Activated CD4-positive, alpha-beta memory T cell treated with anti-CD3 and anti-CD28 coated beads for 36 hours (primary cell): ENCODE data around the gene KCNE3. TPM values are rescaled to one million over a fixed set of nuclear protein-coding genes. Genes with fewer than 3 reads are reported as not detected.
"Not testable (repeated sequence)": the region's sequence is repeated elsewhere in the genome, so short reads cannot be mapped to it uniquely, and the experiment has no call there.

Source experiments
- CTCF ChIA-PET: fragments of 350-600 bp; sonication (Branson Sonifier 250); formaldehyde crosslinking; loops from one replicate; lab custom pipeline; 2021; ENCODE audit warnings: antibody characterized with exemption, inconsistent platforms; lab: Charles Lee
- POLR2A ChIA-PET: fragments of 350-600 bp; sonication (Branson Sonifier 250); formaldehyde crosslinking; loops from one replicate; lab custom pipeline; 2021; ENCODE audit warnings: antibody characterized with exemption; lab: Charles Lee
- DNase-seq: peaks from one replicate; pipeline ENCODE4 v3.0.0-alpha.2; 2020
- H3K27ac Mint-ChIP-seq: one replicate; pipeline ENCODE4 v1.8.0; 2021; ENCODE audit warnings: mixed read lengths
- H3K27me3 Mint-ChIP-seq: one replicate; pipeline ENCODE4 v1.8.0; 2021; ENCODE audit warnings: mixed read lengths
- H3K36me3 Mint-ChIP-seq: one replicate; pipeline ENCODE4 v1.8.0; 2021; ENCODE audit warnings: mixed read lengths
- H3K4me1 Mint-ChIP-seq: one replicate; pipeline ENCODE4 v1.8.0; 2021; ENCODE audit warnings: low read depth, mixed read lengths
- H3K4me3 Mint-ChIP-seq: one replicate; pipeline ENCODE4 v1.8.0; 2021; ENCODE audit warnings: mild to moderate bottlenecking, mixed read lengths
- H3K9me3 Mint-ChIP-seq: one replicate; pipeline ENCODE4 v1.8.0; 2021; ENCODE audit warnings: mixed read lengths
- intact Hi-C: fragments of 100-400 bp; cut with micrococcal nuclease; formaldehyde crosslinking; loops from one replicate; pipeline ENCODE4 v1.15.1; 2023
- total RNA-seq, 2 experiments: library from RNA; stranded (reverse); gene quantifications; one replicate each; pipeline ENCODE4 v1.2.3, GENCODE V29; 2021

The KCNE3 gene
- total RNA-seq, 2 experiments from 2014 or later, result not detected

DNA sequence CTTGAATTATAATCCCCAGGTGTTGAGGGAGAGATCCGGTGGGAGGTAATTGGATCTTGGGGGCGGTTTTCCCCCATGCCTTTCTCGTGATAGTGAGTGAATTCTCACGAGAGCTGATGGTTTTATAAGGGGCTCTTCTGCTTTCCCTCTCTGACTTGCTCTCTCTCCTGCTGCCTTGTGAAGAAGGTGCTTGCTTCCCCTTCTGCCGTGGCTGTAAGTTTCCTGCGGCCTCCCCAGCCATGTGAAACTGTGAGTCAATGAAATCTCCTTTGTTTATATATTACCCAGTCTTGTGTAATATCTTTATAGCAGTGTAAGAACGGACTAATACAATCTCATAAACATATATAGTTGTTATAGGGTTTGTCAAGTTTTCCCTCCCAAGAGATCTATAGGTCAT is 32.8 kb downstream of the KCNE3 start:
- no peaks in the 10 kb centered on the region for H3K36me3 Mint-ChIP-seq
- no peak for DNase-seq
- no peak overlapping the region for H3K4me3 Mint-ChIP-seq
- H3K9me3 Mint-ChIP-seq, result no peaks in the 10 kb centered on the region
- intact Hi-C loops, result no loop called here
- POLR2A ChIA-PET, result no interaction called here
- H3K27me3 Mint-ChIP-seq, result no peaks in the 10 kb centered on the region
- CTCF ChIA-PET, result interaction anchor here (1.4 kb wide), 1 partner anchor 17 kb away, joined by 3 read pairs; no protein-coding TSS in a partner anchor
- H3K4me1 Mint-ChIP-seq, result no peaks in the 10 kb centered on the region
- H3K27ac Mint-ChIP-seq, result no peak overlapping the region

DNA sequence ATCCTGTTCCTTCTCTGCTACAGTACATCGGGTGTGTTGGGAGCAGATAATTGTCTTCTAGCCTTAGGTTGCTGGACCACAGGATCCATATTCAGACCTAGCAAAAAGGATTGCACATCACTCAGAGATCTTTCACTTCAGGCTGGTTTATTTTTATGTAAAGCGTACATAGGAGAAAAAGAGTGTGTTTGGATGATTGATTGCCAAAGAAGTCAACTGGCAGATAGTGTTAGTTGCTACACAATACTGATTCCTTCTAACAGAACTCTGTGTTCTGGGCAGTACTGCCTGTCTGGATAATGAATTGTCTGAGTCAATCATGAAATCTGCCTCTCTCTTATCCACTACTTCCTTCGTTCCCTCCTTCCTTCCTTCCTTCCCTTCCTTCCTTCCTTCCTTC is 38.1 kb downstream of the KCNE3 start:
- intact Hi-C loops, result no loop called here
- DNase-seq, result no peak
- Mint-ChIP-seq H3K36me3 (no peaks in the 10 kb centered on the region), H3K4me3 (no peak overlapping the region), H3K27ac (no peak overlapping the region), H3K27me3 (no peaks in the 10 kb centered on the region), H3K9me3 (peaks cover 7% of the 10 kb centered on the region), H3K4me1 (no peaks in the 10 kb centered on the region)
- ChIA-PET POLR2A (no interaction called here), CTCF (interaction anchor here (2.1 kb wide), 1 partner anchor 20 kb away, joined by 8 read pairs; no protein-coding TSS in a partner anchor)

DNA sequence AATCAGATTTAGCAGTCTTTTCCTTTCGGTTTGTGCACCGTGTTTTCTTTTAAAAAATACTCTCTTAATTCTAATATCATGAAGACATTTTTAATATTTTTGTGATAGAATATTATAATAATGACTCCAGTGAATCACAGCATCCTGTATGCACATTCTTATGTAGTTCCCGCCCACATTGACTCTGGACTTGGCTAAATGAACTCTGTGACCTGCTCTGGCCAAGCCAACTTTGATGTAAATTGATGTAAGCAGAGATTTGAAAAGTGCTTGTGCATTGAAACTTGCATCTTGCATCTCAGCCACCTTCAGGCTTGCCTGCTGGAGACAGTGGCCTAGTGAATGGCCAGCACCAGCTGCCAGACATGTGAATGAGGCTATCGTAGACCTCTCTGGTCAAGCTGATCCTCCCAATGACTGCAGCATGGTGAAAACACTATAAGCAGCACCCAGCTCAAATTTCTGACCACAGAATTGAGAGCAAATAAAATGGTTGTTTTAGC is 39.9 kb downstream of the KCNE3 start:
- Mint-ChIP-seq H3K9me3 (peaks cover 7% of the 10 kb centered on the region), H3K4me3 (no peak overlapping the region), H3K36me3 (no peaks in the 10 kb centered on the region), H3K4me1 (no peaks in the 10 kb centered on the region), H3K27me3 (no peaks in the 10 kb centered on the region), H3K27ac (no peak overlapping the region)
- POLR2A ChIA-PET, result no interaction called here
- intact Hi-C loops, result no loop called here
- CTCF ChIA-PET, result interaction anchor here (0.8 to 2.1 kb wide), 2 partner anchors 22 to 38 kb away, joined by 3 to 8 read pairs; no protein-coding TSS in a partner anchor
- DNase-seq, result no peak

DNA sequence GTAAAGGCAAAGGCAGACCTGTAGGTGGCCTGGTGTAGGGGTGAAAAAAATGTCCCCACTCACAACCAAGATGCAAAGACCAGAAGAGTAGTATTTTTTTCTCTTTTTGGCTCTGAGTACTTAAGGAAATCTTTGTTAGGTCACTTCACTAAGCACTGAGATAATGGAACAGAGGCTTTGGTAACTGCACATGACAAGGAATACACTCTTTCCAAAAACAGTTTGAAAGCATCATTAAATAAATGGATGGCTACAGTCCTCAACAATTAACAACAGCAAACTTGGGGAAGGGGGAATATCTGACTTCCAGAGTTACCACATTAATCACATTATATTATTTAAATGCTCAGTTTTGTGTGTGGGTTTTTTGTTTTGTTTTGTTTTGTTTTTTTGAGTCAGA is 42.2 kb downstream of the KCNE3 start:
- intact Hi-C loops, result no loop called here
- Mint-ChIP-seq H3K4me1 (no peaks in the 10 kb centered on the region), H3K9me3 (peaks cover 7% of the 10 kb centered on the region), H3K27ac (no peak overlapping the region), H3K36me3 (no peaks in the 10 kb centered on the region), H3K4me3 (no peak overlapping the region), H3K27me3 (no peaks in the 10 kb centered on the region)
- ChIA-PET POLR2A (no interaction called here), CTCF (interaction anchor here (1.7 kb wide), 1 partner anchor 25 kb away, joined by 5 read pairs; no protein-coding TSS in a partner anchor)
- DNase-seq, result no peak

DNA sequence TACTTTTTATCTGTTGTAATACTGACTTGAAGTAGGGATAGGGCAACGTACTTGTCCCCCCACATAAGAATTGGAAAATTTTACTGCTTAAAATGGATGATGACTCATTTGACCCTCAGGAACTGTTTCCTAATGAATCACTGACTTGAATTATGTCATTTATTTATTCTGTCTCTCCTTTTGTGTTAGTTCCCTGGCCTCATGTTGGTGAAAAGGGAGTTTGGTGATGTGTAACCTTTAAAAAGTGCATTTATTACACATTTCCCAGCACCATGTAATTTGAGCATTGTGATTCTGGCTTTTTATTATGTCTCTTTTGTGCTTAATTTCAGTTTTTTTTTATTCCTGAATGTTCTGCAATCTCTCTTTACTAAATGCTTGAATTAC is 48.8 kb downstream of the KCNE3 start:
- POLR2A ChIA-PET, result no interaction called here

DNA sequence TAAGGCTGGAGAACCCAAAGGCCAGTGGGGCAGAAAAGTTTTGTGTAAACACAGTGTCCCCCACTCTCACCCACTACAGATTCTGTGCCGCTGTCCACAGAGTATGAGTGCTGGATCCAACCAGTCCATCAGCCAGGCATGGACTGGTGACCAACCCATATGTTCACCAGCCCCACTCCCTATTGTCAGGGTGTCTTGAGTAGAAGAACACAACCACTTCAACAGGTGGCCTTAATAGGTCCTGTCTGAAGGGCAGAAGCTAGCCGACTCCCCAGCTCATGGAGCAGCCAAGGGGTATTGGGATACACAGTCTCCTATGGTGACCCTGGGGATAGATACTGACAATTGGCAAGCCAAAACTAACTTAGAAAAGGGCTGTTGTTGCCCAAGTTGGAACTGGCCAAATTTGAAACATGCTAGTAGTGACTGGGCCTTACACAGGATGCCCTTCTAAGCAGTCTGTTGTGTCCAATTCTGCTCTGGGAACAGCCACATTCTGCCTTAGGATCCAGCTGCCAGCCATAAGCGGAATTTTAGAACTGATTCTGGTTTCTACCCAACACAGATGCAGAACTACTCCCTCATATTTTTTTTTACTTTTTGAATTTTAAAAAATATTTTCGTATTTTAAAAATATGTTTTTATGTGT is 49.4 kb downstream of the KCNE3 start:
- CTCF ChIA-PET, result interaction anchor here (1.0 kb wide), 1 partner anchor 30 kb away, joined by 4 read pairs; no protein-coding TSS in a partner anchor
- no peaks in the 10 kb centered on the region for H3K9me3 Mint-ChIP-seq
- POLR2A ChIA-PET, result no interaction called here

More for the DNA sequence above, 48.8 kb downstream of the KCNE3 start:
- Mint-ChIP-seq H3K9me3 (no peaks in the 10 kb centered on the region), H3K27me3 (no peaks in the 10 kb centered on the region), H3K4me3 (no peak overlapping the region), H3K36me3 (no peaks in the 10 kb centered on the region), H3K27ac (no peak overlapping the region), H3K4me1 (peaks cover 20% of the 10 kb centered on the region)
- no peak for DNase-seq
- CTCF ChIA-PET, result interaction anchor here (0.8 to 3.7 kb wide), 3 partner anchors 31 to 163 kb away, joined by 3 to 15 read pairs (median 3); no protein-coding TSS in a partner anchor
- intact Hi-C loops, result no loop called here

DNA sequence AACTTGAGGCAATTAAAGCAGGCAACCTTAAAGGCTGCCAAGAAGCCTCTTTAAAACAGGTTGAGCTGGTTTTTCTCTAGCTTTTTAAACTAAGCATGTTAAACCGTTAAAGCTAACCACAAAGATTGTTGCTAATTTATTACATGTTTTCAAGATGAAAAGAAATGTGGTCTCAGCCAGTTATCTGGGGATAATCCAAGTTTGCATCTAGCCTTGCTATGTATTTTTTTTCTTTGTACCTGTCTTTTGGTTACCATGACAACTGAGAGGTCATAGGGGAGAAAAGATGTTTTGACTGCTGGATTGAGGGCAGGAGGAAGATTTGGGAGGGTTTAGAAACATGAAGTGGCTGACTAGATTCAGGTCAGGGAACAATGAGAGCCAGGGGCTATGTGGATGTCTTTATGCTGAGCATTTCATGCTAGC is 50.0 kb downstream of the KCNE3 start:
- ChIA-PET CTCF (interaction anchor here (1.0 kb wide), 1 partner anchor 30 kb away, joined by 4 read pairs; no protein-coding TSS in a partner anchor), POLR2A (no interaction called here)
- no peak overlapping the region for H3K4me3 Mint-ChIP-seq
- H3K4me1 Mint-ChIP-seq, result peaks cover 25% of the 10 kb centered on the region
- intact Hi-C loops, result loop anchor here (2.0 kb wide), 1 partner anchor 29 kb away; no protein-coding TSS in a partner anchor
- DNase-seq, result no peak
- no peaks in the 10 kb centered on the region for H3K9me3 Mint-ChIP-seq
- H3K27ac Mint-ChIP-seq, result peak overlapping the region; percentile 3
- H3K36me3 Mint-ChIP-seq, result no peaks in the 10 kb centered on the region
- no peaks in the 10 kb centered on the region for H3K27me3 Mint-ChIP-seq

More for the DNA sequence above, 49.4 kb downstream of the KCNE3 start:
- Mint-ChIP-seq H3K4me3 (no peak overlapping the region), H3K36me3 (no peaks in the 10 kb centered on the region), H3K27ac (peak overlapping the region; percentile 3), H3K4me1 (peaks cover 21% of the 10 kb centered on the region), H3K27me3 (no peaks in the 10 kb centered on the region)
- no peak for DNase-seq
- intact Hi-C loops, result loop anchor here (2.0 kb wide), 1 partner anchor 29 kb away; no protein-coding TSS in a partner anchor

DNA sequence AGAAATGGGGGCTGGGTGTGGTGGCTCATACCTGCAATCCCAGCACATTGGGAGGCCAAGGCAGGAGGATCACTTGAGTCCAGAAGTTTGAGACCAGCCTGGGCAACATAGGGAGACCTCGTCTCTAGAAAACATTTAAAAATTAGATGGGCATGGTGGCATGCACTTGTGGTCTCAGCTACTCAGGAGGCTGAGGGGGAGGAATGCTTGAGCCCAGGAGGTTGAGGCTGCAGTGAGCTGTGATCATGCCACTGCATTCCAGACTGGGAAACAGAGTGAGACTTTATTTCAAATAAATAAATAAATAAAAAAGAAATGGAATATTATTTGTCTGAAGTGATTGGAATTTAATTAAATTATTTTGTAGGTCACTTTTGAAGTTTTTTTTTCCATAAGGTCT is 50.4 kb downstream of the KCNE3 start:
- intact Hi-C loops, result loop anchor here (2.0 kb wide), 1 partner anchor 28 kb away; no protein-coding TSS in a partner anchor
- POLR2A ChIA-PET, H3K27ac Mint-ChIP-seq, DNase-seq, H3K9me3 Mint-ChIP-seq, H3K4me3 Mint-ChIP-seq, H3K27me3 Mint-ChIP-seq, H3K36me3 Mint-ChIP-seq: not testable (repeated sequence)
- peaks cover 25% of the 10 kb centered on the region for H3K4me1 Mint-ChIP-seq
- CTCF ChIA-PET, result interaction anchor here (1.0 kb wide), 1 partner anchor 31 kb away, joined by 4 read pairs; no protein-coding TSS in a partner anchor

DNA sequence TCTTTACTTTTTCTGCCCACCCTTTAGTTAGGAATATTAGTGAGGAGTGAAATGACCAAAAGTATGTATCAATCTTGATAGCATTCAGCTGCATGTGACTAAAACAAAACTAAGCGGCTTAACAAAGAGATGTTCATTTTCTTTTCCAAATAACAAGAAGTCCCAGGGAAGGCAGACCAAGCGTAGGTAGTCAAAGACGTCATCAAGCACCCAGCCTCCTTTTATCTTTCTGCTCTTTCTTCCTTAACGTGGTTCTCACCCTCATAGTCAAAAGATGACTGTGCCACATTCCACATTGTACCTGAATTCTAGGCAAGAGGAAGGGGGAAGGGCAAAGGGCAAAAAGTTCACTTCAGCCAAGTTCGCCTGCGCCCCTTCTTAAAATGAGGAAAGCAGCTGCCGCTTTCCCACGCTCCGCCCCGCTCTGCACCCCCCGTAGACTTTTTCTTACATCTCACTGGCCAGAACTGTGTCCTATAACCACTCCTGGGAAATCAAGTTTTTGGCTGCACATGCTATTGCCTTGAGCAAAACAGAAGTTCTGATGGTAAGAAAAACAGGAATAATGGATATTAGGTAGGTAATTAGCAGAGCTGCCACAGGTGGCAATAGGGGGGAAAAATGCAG is 54.5 kb downstream of the KCNE3 start:
- no peak overlapping the region for H3K4me3 Mint-ChIP-seq
- peaks cover 16% of the 10 kb centered on the region for H3K4me1 Mint-ChIP-seq
- no peak for DNase-seq
- peaks cover 2% of the 10 kb centered on the region for H3K27me3 Mint-ChIP-seq
- intact Hi-C loops, result no loop called here
- H3K27ac Mint-ChIP-seq, result no peak overlapping the region
- ChIA-PET CTCF (interaction anchor here (1.1 to 1.8 kb wide), 3 partner anchors 37 to 157 kb away, joined by 3 to 8 read pairs (median 4); no protein-coding TSS in a partner anchor), POLR2A (no interaction called here)
- no peaks in the 10 kb centered on the region for H3K9me3 Mint-ChIP-seq
- H3K36me3 Mint-ChIP-seq, result no peaks in the 10 kb centered on the region

DNA sequence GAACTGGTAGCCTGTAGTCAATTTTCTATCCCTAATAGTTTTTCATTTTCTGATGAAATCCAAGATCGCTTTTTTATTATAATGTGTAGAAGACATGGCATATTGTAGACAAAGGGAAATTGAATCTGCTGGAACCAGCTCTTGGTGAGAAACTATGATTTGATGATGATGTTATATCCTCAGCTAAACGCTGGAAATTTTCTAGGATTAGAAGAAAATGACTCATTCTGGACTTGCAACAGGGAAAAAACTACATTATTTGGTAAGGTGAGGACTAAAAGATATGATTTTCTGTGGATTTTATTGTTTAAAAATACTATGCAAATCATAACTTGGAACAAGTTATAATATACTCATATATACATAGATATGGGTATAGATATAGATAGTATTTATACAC is 55.0 kb downstream of the KCNE3 start:
- Mint-ChIP-seq H3K9me3 (no peaks in the 10 kb centered on the region), H3K36me3 (no peaks in the 10 kb centered on the region), H3K4me3 (no peak overlapping the region), H3K27ac (no peak overlapping the region), H3K27me3 (peaks cover 2% of the 10 kb centered on the region), H3K4me1 (peaks cover 11% of the 10 kb centered on the region)
- POLR2A ChIA-PET, result no interaction called here
- no peak for DNase-seq
- intact Hi-C loops, result no loop called here
- CTCF ChIA-PET, result interaction anchor here (1.8 kb wide), 1 partner anchor 41 kb away, joined by 8 read pairs; no protein-coding TSS in a partner anchor

DNA sequence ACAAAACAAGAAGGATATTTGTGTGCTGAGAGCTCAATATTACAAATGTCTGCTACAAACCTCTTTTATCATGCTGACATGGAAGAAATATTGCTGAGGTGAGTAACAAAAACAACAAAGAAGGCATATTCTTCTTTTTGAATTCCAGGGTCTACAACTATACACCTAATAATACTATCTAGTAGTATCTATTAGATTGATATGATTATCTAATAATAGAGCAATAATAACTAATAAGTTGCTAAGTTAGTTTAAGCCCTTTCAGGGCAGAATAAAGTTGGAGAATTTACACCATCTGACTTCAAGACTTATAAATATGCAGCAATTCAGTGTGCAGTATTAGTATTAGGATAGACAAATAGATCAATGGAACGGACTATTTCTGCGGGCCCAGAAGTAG is 57.7 kb downstream of the KCNE3 start:
- DNase-seq, result no peak
- no peaks in the 10 kb centered on the region for H3K9me3 Mint-ChIP-seq
- no peaks in the 10 kb centered on the region for H3K36me3 Mint-ChIP-seq
- ChIA-PET POLR2A (no interaction called here), CTCF (no interaction called here)
- peaks cover 6% of the 10 kb centered on the region for H3K4me1 Mint-ChIP-seq
- intact Hi-C loops, result no loop called here
- no peak overlapping the region for H3K4me3 Mint-ChIP-seq
- peaks cover 2% of the 10 kb centered on the region for H3K27me3 Mint-ChIP-seq
- no peak overlapping the region for H3K27ac Mint-ChIP-seq
